OCI-LY1 (cell line): ENCODE data around the gene NOD1.

Source experiments
- H2AFZ ChIP-seq: fragments of 200-600 bp; sonication (generic), shearing (Covaris generic); 2 replicates; pipeline ENCODE4 v1.6.0; 2014; ENCODE audit warnings: antibody characterized with exemption, mild to moderate bottlenecking, low read length
- H3F3A ChIP-seq: fragments of 200-600 bp; sonication (generic), shearing (Covaris generic); 2 replicates; pipeline ENCODE4 v1.6.0; 2014; ENCODE audit warnings: mild to moderate bottlenecking, antibody characterized with exemption, low read length, moderate library complexity; ENCODE audit not compliant: insufficient read depth
- H3K27ac ChIP-seq: fragments of 200-600 bp; sonication (generic); 2 replicates; pipeline ENCODE4 v1.5.1; 2014; ENCODE audit warnings: low read length, mixed run types, mild to moderate bottlenecking, low read depth; ENCODE audit not compliant: poor library complexity, severe bottlenecking
- H3K27me3 ChIP-seq: fragments of 200-600 bp; sonication (generic); 2 replicates; pipeline ENCODE4 v1.6.0; 2014; ENCODE audit warnings: antibody characterized with exemption, mild to moderate bottlenecking, low read length, moderate library complexity; ENCODE audit not compliant: insufficient read depth
- H3K36me3 ChIP-seq: fragments of 200-600 bp; sonication (generic); 2 replicates; pipeline ENCODE4 v1.6.1; 2014; ENCODE audit warnings: mild to moderate bottlenecking, antibody characterized with exemption, low read length, moderate library complexity, mixed read lengths; ENCODE audit not compliant: insufficient read depth
- H3K4me1 ChIP-seq: fragments of 200-600 bp; sonication (generic); 2 replicates; pipeline ENCODE4 v1.5.1; 2014; ENCODE audit warnings: mild to moderate bottlenecking, low read length, moderate library complexity; ENCODE audit not compliant: insufficient read depth, severe bottlenecking
- H3K4me2 ChIP-seq: fragments of 200-600 bp; sonication (generic), shearing (Covaris generic); 2 replicates; pipeline ENCODE4 v1.6.1; 2014; ENCODE audit warnings: low read length
- H3K4me3 ChIP-seq: fragments of 200-600 bp; sonication (generic); 2 replicates; pipeline ENCODE4 v1.5.1; 2014; ENCODE audit warnings: low read length, low read depth, mild to moderate bottlenecking, mixed read lengths; ENCODE audit not compliant: poor library complexity, severe bottlenecking
- H3K79me2 ChIP-seq: fragments of 200-600 bp; shearing (Covaris generic); 2 replicates; pipeline ENCODE4 v1.6.1; 2016; ENCODE audit warnings: mixed run types, low read length, mixed read lengths; ENCODE audit not compliant: insufficient read depth
- H3K9ac ChIP-seq: fragments of 200-600 bp; sonication (generic), shearing (Covaris generic); 2 replicates; pipeline ENCODE4 v1.6.1; 2014; ENCODE audit warnings: mild to moderate bottlenecking, low read length, mixed read lengths
- H3K9me2 ChIP-seq: fragments of 200-600 bp; sonication (generic), shearing (Covaris generic); 2 replicates; pipeline ENCODE4 v1.6.1; 2014; ENCODE audit warnings: low read depth, mild to moderate bottlenecking, low read length, mixed read lengths
- H3K9me3 ChIP-seq: fragments of 200-600 bp; shearing (Covaris generic); 2 replicates; pipeline ENCODE4 v1.6.1; 2014; ENCODE audit warnings: low read length, mixed read lengths
- H4K20me1 ChIP-seq: fragments of 200-600 bp; sonication (generic), shearing (Covaris generic); 2 replicates; pipeline ENCODE4 v1.6.0; 2016; ENCODE audit warnings: mild to moderate bottlenecking, low read length; ENCODE audit not compliant: insufficient read depth
- CTCF ChIP-seq: fragments of 200-600 bp; sonication (generic), shearing (Covaris generic); IDR thresholded peaks from 2 replicates; pipeline ENCODE4 v1.5.1; 2017; ENCODE audit warnings: mild to moderate bottlenecking, antibody characterized with exemption, low read length, moderate library complexity, mixed read lengths
- EZH2 ChIP-seq: fragments of 200-600 bp; sonication (generic), shearing (Covaris generic); IDR thresholded peaks from 2 replicates; pipeline ENCODE4 v1.8.0; 2017; ENCODE audit warnings: borderline replicate concordance, mixed run types, mild to moderate bottlenecking, antibody characterized with exemption, low read length, moderate library complexity, mixed read lengths

Gene NOD1

GRCh38 chr7:30468791-30469190 lies 9.8 kb downstream of the NOD1 start:
- Histone ChIP-seq H3F3A (no peaks in the 10 kb centered on the region), H3K9me3 (no peaks in the 10 kb centered on the region), H3K27ac (no peak overlapping the region), H3K36me3 (peaks cover 4% of the 10 kb centered on the region; the same call in 1 of the 2 replicates), H3K79me2 (no peaks in the 10 kb centered on the region), H3K9me2 (no peaks in the 10 kb centered on the region), H3K4me2 (no peak overlapping the region), H2AFZ (no peak overlapping the region), H4K20me1 (no peaks in the 10 kb centered on the region), H3K9ac (no peak overlapping the region), H3K4me1 (peaks cover 15% of the 10 kb centered on the region), H3K27me3 (no peaks in the 10 kb centered on the region), H3K4me3 (no peak overlapping the region)
- TF ChIP-seq EZH2, result no peak
- no peak for TF ChIP-seq CTCF

GRCh38 chr7:30468041-30468440 lies 10.5 kb downstream of the NOD1 start:
- H3K4me3 ChIP-seq, result no peak overlapping the region
- no peak overlapping the region for H2AFZ ChIP-seq
- no peaks in the 10 kb centered on the region for H4K20me1 ChIP-seq
- H3K9me3 ChIP-seq, result no peaks in the 10 kb centered on the region
- no peaks in the 10 kb centered on the region for H3K79me2 ChIP-seq
- no peak overlapping the region for H3K4me2 ChIP-seq
- no peaks in the 10 kb centered on the region for H3F3A ChIP-seq
- no peaks in the 10 kb centered on the region for H3K27me3 ChIP-seq
- H3K27ac ChIP-seq, result no peak overlapping the region
- H3K9me2 ChIP-seq, result no peaks in the 10 kb centered on the region
- peaks cover 4% of the 10 kb centered on the region; the same call in 1 of the 2 replicates for H3K36me3 ChIP-seq
- no peak overlapping the region for H3K9ac ChIP-seq
- TF ChIP-seq CTCF (no peak), EZH2 (no peak)
- H3K4me1 ChIP-seq, result peaks cover 17% of the 10 kb centered on the region

- H3K9ac ChIP-seq, result no peak overlapping the region
- no peaks in the 10 kb centered on the region for H3F3A ChIP-seq
- H3K4me1 ChIP-seq, result peaks cover 19% of the 10 kb centered on the region
- TF ChIP-seq CTCF (no peak), EZH2 (no peak)
- no peaks in the 10 kb centered on the region for H4K20me1 ChIP-seq
- no peak overlapping the region for H3K4me2 ChIP-seq
- no peak overlapping the region for H3K27ac ChIP-seq
- H3K4me3 ChIP-seq, result no peak overlapping the region
- no peaks in the 10 kb centered on the region for H3K27me3 ChIP-seq
- H3K9me2 ChIP-seq, result no peaks in the 10 kb centered on the region
- H2AFZ ChIP-seq, result no peak overlapping the region
- H3K79me2 ChIP-seq, result no peaks in the 10 kb centered on the region
- no peaks in the 10 kb centered on the region for H3K9me3 ChIP-seq
- no peaks in the 10 kb centered on the region for H3K36me3 ChIP-seq
Observed at GRCh38 chr7:30467271-30467670, 11.3 kb downstream of the NOD1 start.
